WERI-Rb-1 (cell line): ENCODE results near the gene KPNB1.
A peak's percentile ranks its signal among the peaks of the same experiment; 100 is the strongest.

ENCODE experiments used
- DNase-seq: peaks from one replicate; pipeline ENCODE4 v3.0.0-alpha.2; 2020
- H3K27ac ChIP-seq: fragments of 250-450 bp; sonication (Bioruptor Pico); 2 replicates; pipeline ENCODE4 v1.5.1; 2020; ENCODE audit warnings: mild to moderate bottlenecking, moderate library complexity
- H3K27me3 ChIP-seq: fragments of 250-450 bp; sonication (Bioruptor Pico); 2 replicates; pipeline ENCODE4 v1.5.1; 2021; ENCODE audit warnings: mild to moderate bottlenecking, low read depth, moderate library complexity; ENCODE audit not compliant: insufficient read depth, severe bottlenecking
- H3K36me3 ChIP-seq: fragments of 250-450 bp; sonication (Bioruptor Pico); 2 replicates; pipeline ENCODE4 v1.5.1; 2020; ENCODE audit warnings: mild to moderate bottlenecking, moderate library complexity
- H3K4me3 ChIP-seq: 2 replicates; pipeline ENCODE4 v1.5.1; 2011; ENCODE audit warnings: low read depth, mild to moderate bottlenecking, control low read depth, low read length
- H3K9me3 ChIP-seq: fragments of 250-450 bp; sonication (Bioruptor Pico); 2 replicates; pipeline ENCODE4 v1.5.1; 2021; ENCODE audit warnings: mild to moderate bottlenecking, moderate library complexity; ENCODE audit not compliant: severe bottlenecking
- CTCF ChIP-seq: IDR thresholded peaks from 2 replicates; pipeline ENCODE4 v1.5.1; 2011; ENCODE audit warnings: low read depth, mild to moderate bottlenecking, control low read depth, inconsistent platforms, low read length

Gene KPNB1

GRCh38 chr17:47730681-47731080 is 81.0 kb downstream of the KPNB1 start:
- H3K27ac ChIP-seq = no peak overlapping the region
- peaks cover 12% of the 10 kb centered on the region for H3K27me3 ChIP-seq
- TF ChIP-seq CTCF = no peak
- no peaks in the 10 kb centered on the region for H3K9me3 ChIP-seq
- no peak overlapping the region for H3K4me3 ChIP-seq
- H3K36me3 ChIP-seq = no peaks in the 10 kb centered on the region
- no peak for DNase-seq

GRCh38 chr17:47731396-47731795 is 81.7 kb downstream of the KPNB1 start:
- no peak for TF ChIP-seq CTCF
- Histone ChIP-seq H3K27ac (no peak overlapping the region), H3K4me3 (no peak overlapping the region), H3K9me3 (no peaks in the 10 kb centered on the region), H3K36me3 (no peaks in the 10 kb centered on the region), H3K27me3 (peaks cover 12% of the 10 kb centered on the region)
- DNase-seq = no peak

- peaks cover 12% of the 10 kb centered on the region for H3K27me3 ChIP-seq
- H3K4me3 ChIP-seq = peak overlapping the region; percentile 57
- TF ChIP-seq CTCF = no peak
- no peaks in the 10 kb centered on the region for H3K36me3 ChIP-seq
- DNase-seq = peak; percentile 8
- H3K9me3 ChIP-seq = no peaks in the 10 kb centered on the region
- no peak overlapping the region for H3K27ac ChIP-seq
Measured at GRCh38 chr17:47732399-47733046, 82.8 kb downstream of the KPNB1 start.

- TF ChIP-seq CTCF = peak; percentile 40
- Histone ChIP-seq H3K27ac (no peak within 1 kb of the TSS), H3K36me3 (no peaks in the 10 kb centered on the region), H3K27me3 (peaks cover 12% of the 10 kb centered on the region), H3K4me3 (peak within 1 kb of the TSS; percentile 57), H3K9me3 (no peaks in the 10 kb centered on the region)
- peak; percentile 97 for DNase-seq
Measured at GRCh38 chr17:47733047-47733673, 83.4 kb downstream of the KPNB1 start, which contains the start of gene TBX21. TSS of gene TBX21 (plus strand) at chr17:47733236. CDS start at chr17:47733455, 219 bp downstream.

- no peak for DNase-seq
- no peaks in the 10 kb centered on the region for H3K36me3 ChIP-seq
- H3K4me3 ChIP-seq = peak overlapping the region; percentile 57
- H3K27me3 ChIP-seq = peaks cover 12% of the 10 kb centered on the region
- H3K27ac ChIP-seq = no peak overlapping the region
- no peak for TF ChIP-seq CTCF
- no peaks in the 10 kb centered on the region for H3K9me3 ChIP-seq
Measured at GRCh38 chr17:47733674-47734410, 84.1 kb downstream of the KPNB1 start.
